GM18499 (cell line): ENCODE results near the gene LAIR2.
A peak's percentile ranks its signal among the peaks of the same experiment; 100 is the strongest.
"Not testable (repeated sequence)": the region's sequence is repeated elsewhere in the genome, so short reads cannot be mapped to it uniquely, and the experiment has no call there.

Source experiments
- ATAC-seq: cut with Tn5 transposase; IDR thresholded peaks from one replicate; pipeline ENCODE4 v1.9.1; 2021; ENCODE audit warnings: moderate number of reproducible peaks; ENCODE audit not compliant: insufficient read depth, unreplicated experiment

LAIR2 gene

DNA sequence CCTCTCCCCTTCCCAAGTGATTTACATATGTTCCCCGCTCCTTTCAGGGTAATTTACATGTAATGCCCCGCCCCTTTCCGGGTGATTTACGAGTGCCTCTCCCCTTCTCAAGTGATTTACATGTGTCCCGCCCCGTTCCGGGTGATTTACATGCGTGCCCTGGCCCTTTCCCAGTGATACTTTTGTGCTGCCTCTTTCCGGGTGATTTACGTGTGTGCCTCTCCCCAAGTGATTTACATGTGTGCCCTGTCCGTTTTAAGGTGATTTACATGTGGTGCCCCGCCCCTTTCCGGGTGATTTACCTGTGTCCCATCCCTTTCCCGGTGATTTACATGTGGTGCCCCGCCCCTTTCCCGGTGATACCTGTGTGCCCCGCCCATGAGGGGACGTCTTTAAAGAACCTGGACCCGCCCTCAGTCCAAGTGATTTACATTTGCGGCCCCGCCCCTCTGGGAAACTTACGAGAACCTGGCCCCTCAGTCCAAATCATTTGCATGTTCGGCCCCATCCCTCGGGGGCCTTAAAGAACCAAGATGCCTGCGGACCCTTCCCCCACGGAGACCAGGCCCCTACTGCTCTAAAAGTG, 38.5 kb upstream of the LAIR2 start:
- peak; percentile 26 for ATAC-seq

DNA sequence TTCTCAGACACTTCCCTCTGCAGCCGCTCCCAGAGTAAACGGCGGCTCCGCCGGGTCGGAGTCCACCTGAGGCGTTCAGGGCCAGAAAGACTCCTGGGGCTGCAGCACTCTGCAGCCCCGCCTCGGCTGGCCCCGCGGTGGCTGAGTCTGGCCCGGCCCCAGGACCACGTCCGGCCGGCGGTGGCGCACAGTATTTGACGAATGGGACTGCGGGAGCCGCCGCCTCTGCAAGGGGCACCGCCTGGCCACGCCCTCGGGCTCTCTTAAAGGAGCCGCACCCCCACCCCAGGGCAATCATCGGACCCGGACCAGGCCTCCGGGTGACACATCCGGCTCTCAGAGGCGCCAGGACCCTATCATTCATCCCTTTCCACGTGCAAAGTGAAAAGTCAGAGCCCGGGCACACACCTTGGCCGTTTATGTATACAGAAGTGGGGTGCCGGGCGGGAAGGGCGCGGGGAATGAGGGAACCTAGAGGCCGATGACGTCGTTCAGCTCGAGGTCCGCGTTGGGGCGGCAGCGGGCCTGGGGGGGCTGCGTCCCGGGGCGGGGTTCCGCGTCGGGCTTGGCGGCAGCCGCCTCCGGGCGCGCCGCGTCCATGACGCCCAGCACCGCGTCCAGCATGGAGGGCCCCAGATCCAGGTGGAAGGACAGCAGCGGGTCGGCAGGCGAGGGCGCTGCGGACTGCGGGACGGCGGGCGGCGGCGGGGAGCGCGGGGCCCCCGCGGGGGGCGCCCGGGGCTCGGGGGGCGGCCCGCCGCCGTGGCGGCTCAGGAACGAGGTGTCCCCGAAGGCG, 37.8 kb upstream of the LAIR2 start:
- peak; percentile 17 for ATAC-seq

DNA sequence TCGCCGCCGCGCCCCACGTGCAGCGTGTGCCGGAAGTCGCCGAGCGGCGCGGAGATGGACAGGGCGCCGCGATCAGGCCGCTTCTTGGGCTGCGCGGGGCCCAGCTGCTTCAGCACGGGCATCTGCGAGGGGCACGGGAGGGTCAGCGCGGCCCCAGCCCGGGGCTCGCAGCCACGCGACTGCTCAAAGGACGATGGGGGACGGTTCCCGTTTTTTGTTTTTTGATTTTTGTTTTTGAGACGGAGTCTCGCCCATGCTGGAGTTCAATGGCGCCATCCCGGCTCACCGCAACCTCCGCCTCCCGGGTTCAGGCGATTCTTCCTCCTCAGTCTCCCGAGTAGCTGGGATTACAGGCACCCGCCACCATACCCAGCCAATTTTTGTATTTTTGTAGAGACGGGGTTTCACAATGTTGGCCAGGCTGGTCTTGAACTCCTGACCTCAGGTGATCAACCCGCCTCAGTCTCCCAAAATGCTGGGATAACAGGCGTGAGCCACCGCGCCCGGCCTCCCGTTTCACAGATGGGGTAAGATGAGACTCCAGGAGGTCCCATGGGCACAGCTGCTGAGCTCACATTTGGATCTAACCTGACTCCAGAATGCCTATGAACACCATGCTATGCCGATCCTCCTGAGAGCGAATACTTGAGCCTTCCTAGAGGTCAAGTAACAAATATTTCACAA, 37.1 kb upstream of the LAIR2 start:
- no peak for ATAC-seq

DNA sequence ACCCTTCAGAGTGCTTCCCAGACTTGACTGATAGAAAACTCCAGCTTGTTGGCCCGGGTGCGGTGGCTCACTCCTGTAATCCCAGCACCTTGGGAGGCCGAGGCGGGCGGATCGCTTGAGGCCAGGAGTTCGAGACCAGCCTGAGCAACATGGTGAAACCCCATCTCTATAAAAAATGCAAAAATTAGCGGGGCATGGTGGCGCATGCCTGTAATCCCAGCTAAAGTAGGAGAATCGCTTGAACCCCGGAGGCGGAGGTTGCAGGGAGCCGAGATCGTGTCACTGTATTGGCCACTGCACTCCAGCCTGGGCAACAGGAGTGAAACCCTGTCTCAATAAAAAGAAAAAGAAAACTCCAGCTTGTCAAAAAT, 36.5 kb upstream of the LAIR2 start:
- not testable (repeated sequence) for ATAC-seq

DNA sequence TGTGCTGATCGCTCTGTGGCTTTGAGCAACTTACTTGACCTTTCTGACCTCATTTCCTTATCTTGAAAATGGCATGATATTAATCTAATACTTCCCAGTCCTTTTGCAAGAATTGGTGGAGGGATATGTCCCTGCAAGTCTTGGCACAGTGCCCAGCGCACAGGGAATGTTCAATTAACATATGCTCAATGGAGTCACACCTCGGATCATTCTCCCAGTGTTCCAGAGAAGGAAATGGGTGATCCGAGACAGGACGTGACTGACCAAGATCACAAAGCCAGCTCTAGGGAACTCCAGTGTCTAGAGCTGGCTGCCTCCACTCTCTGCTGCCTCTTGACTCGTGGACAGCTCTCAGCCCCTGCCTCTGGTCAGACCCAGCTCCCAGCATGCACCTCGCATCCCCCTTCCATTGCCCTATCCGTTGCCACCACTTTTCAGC, 33.1 kb upstream of the LAIR2 start:
- no peak for ATAC-seq

DNA sequence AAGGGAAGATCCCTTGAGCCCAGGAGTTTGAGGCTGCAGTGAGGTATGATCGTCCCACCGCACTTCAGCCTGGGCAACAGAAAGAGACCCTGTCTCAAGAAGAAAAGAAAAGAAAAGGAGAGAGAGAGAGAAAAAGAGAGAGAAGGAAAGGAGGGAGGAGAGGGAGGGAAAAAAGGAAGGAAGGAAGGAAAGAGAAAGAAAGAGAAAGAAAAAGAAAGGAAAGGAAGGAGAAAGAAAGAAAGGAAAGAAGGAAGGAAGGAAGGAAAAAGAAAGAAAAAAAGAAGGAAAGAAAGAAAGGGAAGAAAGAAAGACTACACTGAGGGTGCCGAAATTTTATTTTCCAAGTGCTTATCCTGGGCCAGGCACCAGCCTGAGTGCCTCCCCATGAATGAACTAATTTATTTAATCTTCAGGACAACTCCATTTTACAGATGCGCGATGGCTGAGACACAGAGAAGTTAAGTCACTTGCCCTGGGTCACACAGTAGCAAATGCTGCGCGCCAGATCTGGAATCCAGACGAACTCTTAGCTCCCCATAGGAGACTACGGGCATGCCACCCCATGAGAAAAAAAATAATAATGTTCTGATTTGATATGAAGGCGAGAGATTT, 32.2 kb upstream of the LAIR2 start:
- ATAC-seq = no peak

DNA sequence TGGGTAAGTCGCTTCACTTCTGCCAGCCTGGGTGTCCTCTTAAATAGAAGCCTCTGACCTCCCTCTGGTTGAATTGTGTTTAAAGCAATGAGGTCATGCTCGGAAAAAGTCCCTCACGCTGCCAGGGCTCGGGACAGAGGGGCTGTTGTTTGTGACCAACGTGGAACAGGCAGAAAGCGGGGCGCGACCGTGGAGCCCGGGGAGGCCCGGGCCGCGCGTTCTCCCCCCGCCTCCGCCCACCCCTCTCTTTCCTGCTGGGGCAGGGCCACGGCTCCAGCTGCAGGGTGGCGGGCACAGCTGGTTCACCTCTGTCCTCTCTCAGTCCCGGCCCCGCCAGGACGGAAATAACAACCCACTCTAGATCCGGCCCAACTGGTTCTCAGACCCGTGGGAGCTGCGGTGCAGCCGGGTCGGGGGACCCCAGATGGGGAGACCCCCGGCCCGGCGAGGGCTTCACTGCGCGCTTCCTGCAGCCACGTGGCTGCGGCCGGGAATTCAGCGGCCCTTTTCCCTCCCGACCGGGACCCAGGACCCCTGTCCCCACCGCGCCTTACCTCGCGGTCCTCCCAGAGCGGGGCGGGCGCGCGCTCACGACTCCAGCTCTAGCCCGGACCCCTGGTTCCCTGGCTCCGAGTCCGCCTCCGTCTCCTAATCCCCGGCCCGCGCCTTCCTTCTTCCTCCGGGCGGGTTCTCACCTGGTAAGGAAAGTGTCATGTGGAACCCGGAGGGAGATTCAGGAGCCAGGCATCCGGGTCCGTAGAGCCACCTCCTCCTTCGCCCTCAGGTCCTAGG, 31.4 kb upstream of the LAIR2 start:
- ATAC-seq = no peak

DNA sequence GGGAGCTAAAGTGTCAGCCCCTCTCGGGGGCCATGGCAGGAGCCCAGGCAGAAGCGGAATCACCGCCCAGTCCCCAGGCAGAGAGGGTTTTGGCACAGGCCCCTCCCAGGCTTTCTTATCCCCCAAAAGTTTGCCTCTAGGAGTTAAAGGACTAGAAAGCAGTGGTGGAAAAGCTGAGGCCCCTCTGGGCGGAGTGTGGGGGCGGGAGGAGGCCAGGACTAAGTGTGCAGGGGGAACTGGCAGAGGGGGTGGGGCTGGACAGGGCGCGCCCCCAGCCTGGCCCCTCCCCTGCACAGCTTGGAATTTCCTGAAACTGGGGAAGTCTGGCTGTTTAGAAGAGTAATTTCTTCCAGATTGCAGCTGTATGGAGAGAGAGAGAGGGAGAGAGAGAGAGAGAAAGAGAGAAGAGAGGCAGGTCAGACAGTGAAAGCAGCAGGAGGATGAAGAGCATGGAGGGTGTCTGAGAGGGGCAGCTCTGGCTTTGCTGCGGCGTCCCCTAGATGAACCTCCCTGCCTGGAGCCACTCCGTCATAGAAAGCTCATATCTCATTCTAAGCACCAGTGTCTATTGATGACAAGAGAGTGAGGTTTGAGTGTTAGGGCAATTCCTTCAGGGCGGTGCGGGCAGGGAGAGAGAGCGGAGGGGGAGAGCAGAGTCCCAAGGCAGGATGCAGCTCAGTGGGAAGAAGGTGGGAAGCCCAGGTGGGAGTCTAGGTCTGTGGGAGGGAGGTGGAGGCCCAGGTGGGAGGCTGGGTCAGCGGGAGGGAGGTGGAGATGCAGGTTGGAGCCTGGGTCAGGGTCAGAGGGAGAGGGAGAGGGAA, 29.4 kb upstream of the LAIR2 start, which contains the start of gene CDC42EP5:
TSS of gene CDC42EP5 (minus strand) at position 226 of the 821 bp plus-strand sequence. CDS start 7,749 bp downstream, outside the sequence.
- no peak for ATAC-seq

DNA sequence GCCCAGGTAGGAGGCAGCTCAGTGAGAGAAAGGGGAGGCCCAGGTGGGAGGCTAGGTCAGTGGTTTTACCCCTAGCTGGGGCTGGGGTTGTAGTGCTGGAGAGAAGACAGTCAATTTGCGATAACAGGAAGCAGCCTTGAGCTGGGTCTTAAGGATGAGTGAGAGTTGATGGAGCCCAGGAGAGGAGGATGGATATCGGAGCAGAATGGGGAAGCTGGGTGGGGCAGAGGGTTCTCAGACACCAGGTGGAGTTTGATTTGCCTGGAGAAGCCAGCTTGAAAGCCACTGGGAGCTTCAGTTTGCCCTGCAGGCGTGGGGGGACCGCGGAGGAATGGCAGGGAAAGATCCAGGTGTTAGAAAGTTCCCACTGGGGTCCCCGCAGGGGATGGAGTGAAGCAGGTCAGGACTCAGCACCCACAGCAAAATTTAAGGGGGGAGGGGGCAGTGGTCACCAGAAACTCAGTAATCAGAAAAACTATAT, 28.7 kb upstream of the LAIR2 start:
- no peak for ATAC-seq

DNA sequence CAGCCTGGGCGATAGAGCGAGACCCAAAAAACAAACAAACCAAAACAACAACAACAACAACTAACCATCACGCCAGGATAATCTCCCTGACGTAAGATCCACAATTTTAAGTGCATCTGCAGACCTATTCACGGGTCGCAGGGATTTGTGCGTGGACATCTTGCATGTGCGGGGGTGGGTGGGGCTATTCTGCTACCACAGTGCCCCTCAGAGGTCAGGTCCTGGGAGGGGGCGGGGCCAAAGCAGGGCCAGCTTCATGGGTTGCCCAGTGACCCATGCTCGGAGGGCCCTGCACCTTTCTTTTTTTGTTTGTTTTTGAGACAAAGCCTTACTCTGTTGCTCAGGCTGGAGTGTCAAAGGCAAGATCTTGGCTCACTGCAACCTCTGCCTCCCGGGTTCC, 26.9 kb upstream of the LAIR2 start:
- no peak for ATAC-seq

DNA sequence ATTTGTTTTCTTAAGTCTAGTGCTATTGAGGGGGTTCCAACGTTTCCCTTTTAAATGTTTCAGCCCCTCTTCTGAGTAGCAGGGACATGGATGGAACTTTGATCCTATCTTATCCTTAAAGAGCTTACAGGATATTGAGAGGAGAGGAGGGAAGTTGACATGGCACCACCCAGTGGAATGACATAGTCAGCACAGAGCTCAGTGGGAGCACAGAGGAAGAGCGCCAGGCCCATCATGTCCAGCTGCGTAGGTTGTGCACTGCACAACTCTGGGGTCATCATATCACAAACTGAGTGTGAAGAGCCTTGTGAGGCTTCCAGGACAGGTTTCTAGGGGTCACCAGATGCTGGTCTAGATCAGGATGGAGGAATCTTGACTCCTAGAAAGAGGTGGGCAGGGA, 25.0 kb upstream of the LAIR2 start:
- ATAC-seq = no peak

DNA sequence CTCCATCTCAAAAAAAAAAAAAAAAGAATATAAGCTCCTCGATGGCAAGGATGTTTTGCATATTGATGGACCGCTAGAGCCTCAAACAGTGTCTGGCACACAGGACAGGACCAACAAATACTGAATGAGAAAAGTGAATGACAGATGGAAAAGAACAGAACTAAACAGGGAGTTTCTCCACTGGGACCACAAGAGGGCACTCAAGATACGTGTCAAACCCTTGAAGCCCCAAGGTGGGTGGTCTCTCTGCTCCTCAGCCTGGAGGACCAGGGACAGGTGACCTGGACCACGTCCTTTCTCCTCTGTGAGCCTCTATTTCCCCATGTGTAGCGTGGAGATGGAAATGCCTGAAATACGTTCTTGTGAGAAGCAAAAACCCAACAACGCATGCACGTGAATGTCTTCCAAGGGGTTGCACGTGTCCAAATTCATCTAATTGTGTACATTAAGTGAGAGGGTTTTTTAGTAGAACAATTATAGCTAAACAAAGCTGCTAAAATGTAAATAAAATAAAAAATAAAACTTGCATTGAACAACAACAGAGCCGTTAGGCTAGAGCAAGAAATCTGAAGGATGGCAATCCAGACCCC, 23.9 kb upstream of the LAIR2 start:
- ATAC-seq = no peak

DNA sequence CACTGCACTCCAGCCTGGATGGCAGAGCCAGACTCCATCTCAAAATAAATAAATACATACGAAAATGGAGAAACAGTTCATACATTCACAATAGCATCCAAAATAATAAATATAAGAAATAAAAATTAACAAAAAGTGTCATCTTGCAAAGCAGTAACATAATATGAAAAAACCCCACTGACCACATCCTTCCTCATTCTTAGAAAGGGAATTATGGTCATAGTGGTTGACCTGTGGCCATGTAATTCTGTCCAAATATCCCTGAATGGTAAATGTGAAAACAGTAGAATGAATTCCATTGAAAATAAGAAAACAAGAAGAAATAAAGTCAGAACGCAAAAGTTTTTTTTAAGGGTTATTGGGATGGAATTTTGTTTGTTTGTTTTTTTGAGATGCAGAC, 22.6 kb upstream of the LAIR2 start:
- ATAC-seq = no peak

DNA sequence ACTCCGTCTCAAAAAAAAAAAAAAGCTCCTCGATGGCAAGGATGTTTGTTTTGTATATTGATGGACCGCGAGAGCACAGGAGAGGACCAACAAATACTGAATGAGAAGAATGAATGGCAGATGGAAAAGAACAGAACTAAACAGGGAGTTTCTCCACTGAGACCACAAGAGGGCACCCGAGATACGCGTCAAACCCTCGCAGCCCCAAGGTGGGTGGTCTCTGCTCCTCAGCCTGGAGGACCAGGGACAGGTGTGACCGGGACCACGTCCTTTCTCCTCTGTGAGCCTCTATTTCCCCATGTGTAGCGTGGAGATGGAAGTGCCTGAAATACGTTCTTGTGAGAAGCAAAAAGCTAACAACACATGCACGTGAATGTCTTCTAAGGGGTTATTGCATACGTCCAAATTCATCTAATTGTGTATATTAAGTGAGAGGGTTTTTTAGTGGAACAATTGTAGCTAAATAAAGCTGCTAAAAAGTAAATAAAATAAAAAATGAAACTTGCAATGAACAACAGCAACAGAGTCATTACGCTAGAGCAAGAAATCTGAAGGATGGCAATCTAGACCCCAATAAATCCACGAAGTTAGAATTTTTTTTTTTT, 21.2 kb upstream of the LAIR2 start:
- no peak for ATAC-seq

DNA sequence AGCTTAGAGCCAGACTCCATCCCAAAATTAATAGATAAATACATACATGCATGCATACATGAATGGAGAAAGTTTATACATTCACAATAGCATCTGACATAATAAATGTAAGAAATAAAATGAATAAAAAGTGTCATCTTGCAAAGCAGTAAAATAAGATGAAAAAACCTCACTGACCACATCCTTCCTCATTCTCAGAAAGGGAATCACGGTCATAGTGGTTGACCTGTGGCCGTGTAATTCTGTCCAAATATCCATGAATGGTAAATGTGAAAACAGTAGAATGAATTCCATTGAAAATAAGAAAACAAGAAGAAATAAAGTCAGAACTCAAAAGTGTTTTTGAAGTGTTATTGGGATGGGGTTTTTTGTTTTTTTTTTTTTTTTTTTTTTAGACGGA, 19.7 kb upstream of the LAIR2 start:
- ATAC-seq = no peak

DNA sequence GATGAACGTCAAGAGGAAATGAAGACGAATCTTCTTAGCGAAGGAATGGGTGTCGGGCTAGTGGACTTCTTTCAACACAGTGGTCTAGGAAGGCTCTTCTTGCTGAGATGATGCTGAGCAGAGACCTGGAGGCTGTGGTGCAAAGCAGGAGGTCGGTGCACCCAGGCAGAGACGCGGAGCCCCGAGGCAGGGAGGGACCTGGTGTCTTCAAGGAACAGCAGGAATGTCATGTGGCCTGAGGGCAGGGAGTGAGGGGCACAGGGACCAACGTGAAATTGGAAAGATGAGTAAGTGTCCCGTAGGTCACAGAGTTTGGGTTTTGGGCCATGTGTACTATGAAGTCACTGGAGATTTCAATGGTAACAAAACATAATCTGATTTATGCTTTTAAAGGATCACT, 18.2 kb upstream of the LAIR2 start:
- ATAC-seq = no peak

DNA sequence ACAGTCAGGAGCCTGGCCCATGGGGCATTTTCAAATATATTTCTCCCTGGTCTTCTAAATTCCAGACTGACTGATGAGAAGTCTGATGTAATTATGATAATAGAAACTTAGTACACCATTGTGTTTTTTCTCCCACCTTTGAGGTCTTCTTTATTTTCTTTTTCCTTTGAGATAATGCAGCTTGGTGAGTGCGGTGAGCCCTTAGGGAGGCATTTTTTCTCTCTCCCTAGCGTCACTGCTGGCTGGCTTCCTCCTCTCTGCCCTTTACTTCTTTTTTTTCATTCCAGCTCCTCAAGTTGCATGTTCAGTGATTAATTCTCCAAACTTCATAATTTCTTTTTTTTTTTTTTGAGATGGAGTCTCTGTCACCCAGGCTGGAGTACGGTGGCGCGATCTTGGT, 16.8 kb upstream of the LAIR2 start:
- no peak for ATAC-seq

DNA sequence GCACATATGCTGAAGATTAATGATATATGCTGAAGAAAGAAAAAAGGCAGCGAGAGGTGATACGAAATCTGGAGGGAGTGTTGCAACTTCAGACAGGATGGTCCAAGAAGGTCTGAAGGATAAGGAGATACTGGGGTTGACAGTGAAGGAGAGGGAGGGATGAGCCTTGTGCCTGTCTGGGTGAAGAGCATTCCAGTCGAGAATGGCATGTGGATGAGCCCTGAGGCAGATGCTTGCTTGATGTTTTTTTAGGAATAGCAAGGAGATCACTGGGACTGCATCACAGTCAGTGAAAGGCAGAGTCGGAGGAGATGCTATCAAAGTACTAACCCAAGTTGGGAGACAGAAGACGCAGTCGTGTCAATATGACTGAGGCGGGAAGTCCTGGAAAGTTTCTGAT, 13.3 kb upstream of the LAIR2 start:
- no peak for ATAC-seq

DNA sequence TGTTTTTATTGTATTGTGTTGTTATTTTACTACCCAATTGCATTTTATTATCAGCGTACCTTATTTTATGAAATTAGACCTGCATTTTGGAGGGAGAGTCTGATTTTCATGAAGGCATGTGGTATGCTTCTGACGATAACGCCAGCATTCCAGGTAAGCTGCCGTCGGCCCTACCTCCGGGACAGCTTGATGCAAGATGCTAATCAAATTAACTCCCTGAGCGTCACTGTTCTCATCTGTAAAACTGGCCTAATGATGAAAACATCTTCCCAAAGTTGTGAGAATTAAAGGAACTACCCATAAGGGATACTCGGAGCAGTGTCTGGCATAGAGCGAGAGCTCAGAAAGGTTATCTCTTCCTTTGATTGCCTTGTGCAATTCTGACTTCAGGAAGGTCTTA, 12.9 kb upstream of the LAIR2 start:
- ATAC-seq = no peak
